Peyer's patch (tissue), 4 donors: ENCODE results near the gene RAPGEF1. TPM values are rescaled to one million over a fixed set of nuclear protein-coding genes. Genes with fewer than 3 reads are reported as not detected.

ENCODE experiments used
- DNase-seq, 3 donors: peaks; one replicate each; pipeline ENCODE4 v3.0.0-alpha.2; 2017 to 2019
- H3K27ac ChIP-seq, 4 donors: fragments of 200-600 bp; sonication (generic); one replicate each; pipeline ENCODE4 v1.5.1; 2016 to 2019
- H3K27me3 ChIP-seq, 2 donors: fragments of 200-600 bp; sonication (generic); one replicate each; pipeline ENCODE4 v1.5.1; 2019
- H3K36me3 ChIP-seq, 3 donors: fragments of 200-600 bp; sonication (generic); one replicate each; pipeline ENCODE4 v1.5.1; 2016 to 2019
- H3K4me1 ChIP-seq, 4 donors: fragments of 200-600 bp; sonication (generic); one replicate each; pipeline ENCODE4 v1.5.1; 2016 to 2019
- H3K4me3 ChIP-seq, 4 donors: fragments of 200-600 bp; sonication (generic); 1 replicate in 3 of 4; 2 replicates in 1 of 4; pipeline ENCODE4 v1.5.1; 2016 to 2019; ENCODE audit warnings: mild to moderate bottlenecking in 1 of 4
- H3K9me3 ChIP-seq, 4 donors: fragments of 200-600 bp; sonication (generic); one replicate each; pipeline ENCODE4 v1.5.1; 2016 to 2019; ENCODE audit warnings: mild to moderate bottlenecking in 1 of 4
- CTCF ChIP-seq, 6 experiments: fragments of 450-650 bp in 4 of 6; fragments of 200-600 bp in 2 of 6; sonication (generic) in 1 of 6; IDR thresholded peaks; one replicate each; pipeline ENCODE4 v1.5.1; 2017 to 2019; ENCODE audit warnings: antibody characterized with exemption in 6 of 6, mild to moderate bottlenecking in 3 of 6, moderate library complexity in 1 of 6
- POLR2A ChIP-seq, 2 donors: fragments of 450-650 bp; IDR thresholded peaks; one replicate each; pipeline ENCODE4 v1.5.1; 2017; ENCODE audit warnings: antibody characterized with exemption in 2 of 2, mild to moderate bottlenecking in 2 of 2, moderate library complexity in 2 of 2
- total RNA-seq, 4 donors: library from RNA; depleted of rRNA; stranded (reverse); fragments of >200 nt; gene quantifications; one replicate each; pipeline ENCODE4 v1.1.0, GENCODE V29; 2016

RAPGEF1 gene
- total RNA-seq, 4 donors from 2014 or later, result 51.7 to 182 (median 70.7) TPM

DNA sequence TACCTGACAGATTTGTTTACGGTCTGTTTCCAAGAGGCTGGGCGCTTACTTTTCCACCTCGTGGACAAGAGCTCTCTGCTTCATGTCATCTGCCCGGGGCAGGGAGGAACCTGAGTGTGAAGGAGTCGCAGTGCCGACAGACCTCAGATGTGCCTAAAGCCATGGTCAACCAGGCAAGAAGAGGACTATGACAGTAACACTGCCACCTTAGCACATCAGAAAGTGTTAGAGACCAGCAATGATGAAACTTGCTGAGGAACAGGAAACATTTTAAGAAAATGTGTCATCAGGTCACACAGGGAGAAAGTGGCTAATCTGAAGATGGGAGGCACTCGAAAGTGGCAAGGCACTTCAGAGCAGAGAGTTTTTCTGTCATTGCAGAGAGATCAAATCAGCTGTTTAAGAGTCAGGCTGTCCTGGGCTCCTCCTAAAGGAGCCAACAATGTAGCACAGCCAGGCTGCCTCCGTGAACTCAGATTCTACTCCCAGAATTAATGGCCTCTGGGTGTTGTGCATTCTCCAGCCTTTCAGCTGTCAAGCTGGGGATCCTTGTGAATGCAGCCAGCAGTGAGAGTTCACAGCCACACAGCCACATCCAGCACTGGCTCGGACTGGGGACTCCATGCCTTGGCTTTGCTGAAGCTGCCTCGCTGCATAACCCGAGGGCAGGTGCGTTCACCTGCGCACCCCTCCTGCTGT, 94.6 kb downstream of the RAPGEF1 start:
- H3K4me3 ChIP-seq, result no peak overlapping the region
- H3K36me3 ChIP-seq, result peaks cover 0 to 28% (median 0%) of the 10 kb centered on the region in 3 donors
- no peaks in the 10 kb centered on the region for H3K27me3 ChIP-seq
- H3K4me1 ChIP-seq, result peaks cover 0 to 23% (median 0%) of the 10 kb centered on the region in 4 donors
- no peak for TF ChIP-seq CTCF (IDR thresholded peaks at IDR 0.05)
- no peak for TF ChIP-seq POLR2A (IDR thresholded peaks at IDR 0.05)
- DNase-seq, result no peak
- H3K9me3 ChIP-seq, result no peaks in the 10 kb centered on the region
- peak overlapping the region in 1 of 4 donors; percentile 29 for H3K27ac ChIP-seq

- peak overlapping the region in 3 of 4 donors; percentile 48 to 76 (median 62) for H3K27ac ChIP-seq
- peaks cover 0 to 23% (median 0%) of the 10 kb centered on the region in 4 donors for H3K4me1 ChIP-seq
- TF ChIP-seq CTCF (IDR thresholded peaks at IDR 0.05) (no peak), POLR2A (IDR thresholded peaks at IDR 0.05) (no peak)
- H3K36me3 ChIP-seq, result peaks cover 0 to 33% (median 0%) of the 10 kb centered on the region in 3 donors
- H3K27me3 ChIP-seq, result no peaks in the 10 kb centered on the region
- H3K4me3 ChIP-seq, result no peak overlapping the region
- no peaks in the 10 kb centered on the region for H3K9me3 ChIP-seq
- no peak for DNase-seq
Measured at GRCh38 chr9:131642496-131643083, 97.3 kb downstream of the RAPGEF1 start.

- Histone ChIP-seq H3K9me3 (no peaks in the 10 kb centered on the region), H3K4me1 (peaks cover 0 to 23% (median 0%) of the 10 kb centered on the region in 4 donors), H3K27ac (peak overlapping the region; percentile 15 to 76 (median 55)), H3K27me3 (no peaks in the 10 kb centered on the region), H3K4me3 (peak overlapping the region in 1 of 4 donors; percentile 8), H3K36me3 (peaks cover 0 to 38% (median 0%) of the 10 kb centered on the region in 3 donors)
- no peak for TF ChIP-seq POLR2A (IDR thresholded peaks at IDR 0.05)
- peak in 3 of 6 experiments; percentile 31 to 39 (median 32) for TF ChIP-seq CTCF (IDR thresholded peaks at IDR 0.05)
- peak in 1 of 3 donors; percentile 65 for DNase-seq
Measured at GRCh38 chr9:131641618-131642495, 98.0 kb downstream of the RAPGEF1 start.

DNA sequence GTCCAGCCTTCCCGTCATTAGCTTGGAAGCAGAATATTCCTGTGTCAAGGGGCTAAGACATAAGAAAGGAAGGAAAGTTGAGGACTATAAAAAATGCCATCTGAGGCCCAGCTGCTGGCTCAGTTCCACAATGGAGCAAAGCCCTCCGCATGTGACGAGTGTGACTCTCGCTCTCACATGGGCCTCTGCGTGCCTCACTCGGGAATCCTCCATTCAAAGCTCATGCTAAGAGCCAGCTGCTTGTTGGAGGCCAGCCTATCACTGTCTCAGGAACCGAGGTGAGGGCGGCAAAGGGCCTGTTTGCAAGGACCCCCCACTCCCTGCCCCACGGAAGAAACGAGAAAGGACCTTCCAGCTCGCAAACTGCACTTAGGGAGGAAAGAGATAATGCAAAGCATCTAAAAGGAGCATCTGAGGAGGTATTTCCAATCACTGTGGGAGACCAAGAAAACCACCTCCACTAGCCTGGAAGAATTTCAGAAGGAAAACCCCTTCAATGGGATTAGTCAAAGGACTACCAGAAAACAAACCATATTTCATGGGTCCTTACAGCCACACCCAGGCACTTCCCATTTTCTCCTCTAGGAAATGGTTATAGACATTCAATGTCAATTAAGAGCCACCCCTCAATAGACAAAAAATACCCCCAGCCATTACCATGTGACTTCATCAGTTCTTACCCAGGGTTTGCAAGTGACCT, 99.3 kb downstream of the RAPGEF1 start:
- DNase-seq, result no peak
- TF ChIP-seq POLR2A (IDR thresholded peaks at IDR 0.05), result no peak
- no peak for TF ChIP-seq CTCF (IDR thresholded peaks at IDR 0.05)
- H3K9me3 ChIP-seq, result no peaks in the 10 kb centered on the region
- no peaks in the 10 kb centered on the region for H3K27me3 ChIP-seq
- peaks cover 0 to 29% (median under 1%) of the 10 kb centered on the region in 4 donors for H3K4me1 ChIP-seq
- no peak overlapping the region for H3K4me3 ChIP-seq
- peaks cover 0 to 35% (median 0%) of the 10 kb centered on the region in 3 donors for H3K36me3 ChIP-seq
- H3K27ac ChIP-seq, result peak overlapping the region in 3 of 4 donors; percentile 15 to 76 (median 62)
